Measurements from ENCODE around the gene FSHR.

The FSHR gene

GRCh38 chr2:49174750-49175149 lies 20.4 kb upstream of the FSHR start:
- no peak overlapping the region for H2AFZ ChIP-seq (ENCODE audit: low read length)
- no peak overlapping the region for H3K4me2 ChIP-seq (ENCODE audit: low read length)
- no peaks in the 10 kb centered on the region for H3K9me2 ChIP-seq (ENCODE audit: low read depth, low read length)
- H3K4me1 ChIP-seq (ENCODE audit: insufficient read depth, low read length, severe bottlenecking), result no peaks in the 10 kb centered on the region
- H3K9ac ChIP-seq (ENCODE audit: low read length), result no peak overlapping the region
- H4K20me1 ChIP-seq (ENCODE audit: insufficient read depth, low read length), result no peaks in the 10 kb centered on the region
- H3K4me3 ChIP-seq (ENCODE audit: low read depth, low read length, poor library complexity, severe bottlenecking), result no peak overlapping the region
- H3K36me3 ChIP-seq (ENCODE audit: insufficient read depth, low read length), result no peaks in the 10 kb centered on the region
- H3K9me3 ChIP-seq (ENCODE audit: low read length), result no peaks in the 10 kb centered on the region
- no peak overlapping the region for H3K27ac ChIP-seq (ENCODE audit: low read depth, low read length, poor library complexity, severe bottlenecking)
- TF ChIP-seq CTCF (IDR thresholded peaks at IDR 0.05; ENCODE audit: low read length), result no peak
- no peak for TF ChIP-seq EZH2 (IDR thresholded peaks at IDR 0.05; ENCODE audit: borderline replicate concordance, low read length)
- H3F3A ChIP-seq (ENCODE audit: insufficient read depth, low read length), result no peaks in the 10 kb centered on the region
- H3K27me3 ChIP-seq (ENCODE audit: insufficient read depth, low read length), result no peaks in the 10 kb centered on the region
- H3K79me2 ChIP-seq (ENCODE audit: insufficient read depth, low read length), result no peaks in the 10 kb centered on the region

GRCh38 chr2:49167131-49167530 lies 12.8 kb upstream of the FSHR start:
- no peak overlapping the region for H3K4me2 ChIP-seq (ENCODE audit: low read length)
- H3K9me3 ChIP-seq (ENCODE audit: low read length), result no peaks in the 10 kb centered on the region
- H3K9ac ChIP-seq (ENCODE audit: low read length), result no peak overlapping the region
- no peak overlapping the region for H2AFZ ChIP-seq (ENCODE audit: low read length)
- H3K9me2 ChIP-seq (ENCODE audit: low read depth, low read length), result no peaks in the 10 kb centered on the region
- no peaks in the 10 kb centered on the region for H3K4me1 ChIP-seq (ENCODE audit: insufficient read depth, low read length, severe bottlenecking)
- no peak overlapping the region for H3K4me3 ChIP-seq (ENCODE audit: low read depth, low read length, poor library complexity, severe bottlenecking)
- H3K79me2 ChIP-seq (ENCODE audit: insufficient read depth, low read length), result no peaks in the 10 kb centered on the region
- TF ChIP-seq EZH2 (IDR thresholded peaks at IDR 0.05; ENCODE audit: borderline replicate concordance, low read length) (no peak), CTCF (IDR thresholded peaks at IDR 0.05; ENCODE audit: low read length) (no peak)
- H4K20me1 ChIP-seq (ENCODE audit: insufficient read depth, low read length), result no peaks in the 10 kb centered on the region
- H3F3A ChIP-seq (ENCODE audit: insufficient read depth, low read length), result no peaks in the 10 kb centered on the region
- no peaks in the 10 kb centered on the region for H3K36me3 ChIP-seq (ENCODE audit: insufficient read depth, low read length)
- no peaks in the 10 kb centered on the region for H3K27me3 ChIP-seq (ENCODE audit: insufficient read depth, low read length)
- H3K27ac ChIP-seq (ENCODE audit: low read depth, low read length, poor library complexity, severe bottlenecking), result no peak overlapping the region

GRCh38 chr2:49165662-49166061 lies 11.3 kb upstream of the FSHR start:
- Histone ChIP-seq H3K36me3 (ENCODE audit: insufficient read depth, low read length) (no peaks in the 10 kb centered on the region), H3F3A (ENCODE audit: insufficient read depth, low read length) (no peaks in the 10 kb centered on the region), H4K20me1 (ENCODE audit: insufficient read depth, low read length) (no peaks in the 10 kb centered on the region), H3K9ac (ENCODE audit: low read length) (no peak overlapping the region), H3K4me2 (ENCODE audit: low read length) (no peak overlapping the region), H3K4me3 (ENCODE audit: low read depth, low read length, poor library complexity, severe bottlenecking) (no peak overlapping the region), H3K9me2 (ENCODE audit: low read depth, low read length) (no peaks in the 10 kb centered on the region), H3K79me2 (ENCODE audit: insufficient read depth, low read length) (no peaks in the 10 kb centered on the region), H2AFZ (ENCODE audit: low read length) (no peak overlapping the region), H3K4me1 (ENCODE audit: insufficient read depth, low read length, severe bottlenecking) (no peaks in the 10 kb centered on the region), H3K27me3 (ENCODE audit: insufficient read depth, low read length) (no peaks in the 10 kb centered on the region), H3K27ac (ENCODE audit: low read depth, low read length, poor library complexity, severe bottlenecking) (no peak overlapping the region), H3K9me3 (ENCODE audit: low read length) (no peaks in the 10 kb centered on the region)
- TF ChIP-seq CTCF (IDR thresholded peaks at IDR 0.05; ENCODE audit: low read length), result no peak
- TF ChIP-seq EZH2 (IDR thresholded peaks at IDR 0.05; ENCODE audit: borderline replicate concordance, low read length), result no peak
